ENCODE data around the gene TRABD2B.

TRABD2B gene

DNA sequence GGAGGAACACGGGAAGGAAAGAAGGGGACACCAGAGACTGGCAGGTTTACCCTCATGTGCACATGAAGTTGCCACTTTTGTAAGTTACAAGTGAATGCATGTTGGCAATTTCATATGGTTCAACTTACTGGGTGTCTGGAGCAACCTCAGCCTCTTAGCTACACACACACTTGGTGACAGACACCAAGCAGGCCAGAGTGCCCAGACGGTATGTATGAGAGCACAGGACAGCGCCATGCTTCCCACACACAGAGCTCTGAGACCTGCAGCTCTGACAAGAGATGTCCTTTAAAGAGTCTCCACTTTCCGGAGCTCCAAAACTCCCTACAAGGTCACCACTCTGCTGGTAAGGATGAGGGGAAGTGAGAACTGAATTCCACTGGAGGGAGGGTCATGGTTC is 1.9 kb upstream of the TRABD2B start:
- Histone ChIP-seq H3K4me3 (replicated peaks; ENCODE audit: low read depth, low read length) (no peak overlapping the region), H3K36me3 (ENCODE audit: control insufficient read depth, insufficient read depth, low read length) (no peaks in the 10 kb centered on the region), H3K27me3 (replicated peaks; ENCODE audit: control insufficient read depth, insufficient read depth, low read length) (peaks cover 5% of the 10 kb centered on the region)
- TF ChIP-seq, protein P1, sequence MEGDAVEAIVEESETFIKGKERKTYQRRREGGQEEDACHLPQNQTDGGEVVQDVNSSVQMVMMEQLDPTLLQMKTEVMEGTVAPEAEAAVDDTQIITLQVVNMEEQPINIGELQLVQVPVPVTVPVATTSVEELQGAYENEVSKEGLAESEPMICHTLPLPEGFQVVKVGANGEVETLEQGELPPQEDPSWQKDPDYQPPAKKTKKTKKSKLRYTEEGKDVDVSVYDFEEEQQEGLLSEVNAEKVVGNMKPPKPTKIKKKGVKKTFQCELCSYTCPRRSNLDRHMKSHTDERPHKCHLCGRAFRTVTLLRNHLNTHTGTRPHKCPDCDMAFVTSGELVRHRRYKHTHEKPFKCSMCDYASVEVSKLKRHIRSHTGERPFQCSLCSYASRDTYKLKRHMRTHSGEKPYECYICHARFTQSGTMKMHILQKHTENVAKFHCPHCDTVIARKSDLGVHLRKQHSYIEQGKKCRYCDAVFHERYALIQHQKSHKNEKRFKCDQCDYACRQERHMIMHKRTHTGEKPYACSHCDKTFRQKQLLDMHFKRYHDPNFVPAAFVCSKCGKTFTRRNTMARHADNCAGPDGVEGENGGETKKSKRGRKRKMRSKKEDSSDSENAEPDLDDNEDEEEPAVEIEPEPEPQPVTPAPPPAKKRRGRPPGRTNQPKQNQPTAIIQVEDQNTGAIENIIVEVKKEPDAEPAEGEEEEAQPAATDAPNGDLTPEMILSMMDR (IDR thresholded peaks at IDR 0.05; ENCODE audit: insufficient read depth, low read length, poor library complexity, severe bottlenecking), result no peak
- no peak for DNase-seq (ENCODE audit: extremely low read depth, insufficient read length)

DNA sequence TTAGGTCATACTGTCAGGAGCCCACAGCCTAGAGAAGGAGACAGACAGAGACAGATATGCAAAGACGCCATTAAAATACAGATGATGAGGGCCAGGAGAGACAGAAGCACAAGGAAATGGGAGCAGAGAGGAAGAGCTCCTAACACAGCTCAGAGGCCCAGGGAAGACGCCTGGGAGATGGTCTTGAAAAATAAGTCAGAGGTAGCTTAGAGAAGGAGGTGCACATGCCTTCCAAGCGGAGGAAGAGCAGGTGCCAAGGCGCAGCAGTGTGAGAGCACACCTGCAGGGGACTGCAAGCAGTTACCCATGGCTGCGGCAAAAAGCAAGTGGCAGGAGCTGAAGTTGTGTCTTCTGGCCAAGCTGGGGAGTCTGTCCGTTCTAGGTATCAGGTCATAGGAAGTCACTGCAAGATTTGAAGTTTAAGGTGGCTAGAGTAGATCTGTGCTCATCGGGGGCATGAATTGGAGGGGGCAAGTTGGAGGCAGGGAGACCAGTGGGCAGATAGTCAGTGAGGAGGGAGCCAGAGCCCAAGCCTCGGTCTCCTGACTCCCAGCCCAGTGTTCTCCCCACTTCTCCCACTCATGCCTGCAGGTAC is 1.3 kb upstream of the TRABD2B start:
- H3K27me3 ChIP-seq (replicated peaks; ENCODE audit: control insufficient read depth, insufficient read depth, low read length), result peaks cover 5% of the 10 kb centered on the region
- no peaks in the 10 kb centered on the region for H3K36me3 ChIP-seq (ENCODE audit: control insufficient read depth, insufficient read depth, low read length)
- no peak for DNase-seq (ENCODE audit: extremely low read depth, insufficient read length)
- TF ChIP-seq, protein P1 (IDR thresholded peaks at IDR 0.05; ENCODE audit: insufficient read depth, low read length, poor library complexity, severe bottlenecking), result no peak
- no peak overlapping the region for H3K4me3 ChIP-seq (replicated peaks; ENCODE audit: low read depth, low read length)

DNA sequence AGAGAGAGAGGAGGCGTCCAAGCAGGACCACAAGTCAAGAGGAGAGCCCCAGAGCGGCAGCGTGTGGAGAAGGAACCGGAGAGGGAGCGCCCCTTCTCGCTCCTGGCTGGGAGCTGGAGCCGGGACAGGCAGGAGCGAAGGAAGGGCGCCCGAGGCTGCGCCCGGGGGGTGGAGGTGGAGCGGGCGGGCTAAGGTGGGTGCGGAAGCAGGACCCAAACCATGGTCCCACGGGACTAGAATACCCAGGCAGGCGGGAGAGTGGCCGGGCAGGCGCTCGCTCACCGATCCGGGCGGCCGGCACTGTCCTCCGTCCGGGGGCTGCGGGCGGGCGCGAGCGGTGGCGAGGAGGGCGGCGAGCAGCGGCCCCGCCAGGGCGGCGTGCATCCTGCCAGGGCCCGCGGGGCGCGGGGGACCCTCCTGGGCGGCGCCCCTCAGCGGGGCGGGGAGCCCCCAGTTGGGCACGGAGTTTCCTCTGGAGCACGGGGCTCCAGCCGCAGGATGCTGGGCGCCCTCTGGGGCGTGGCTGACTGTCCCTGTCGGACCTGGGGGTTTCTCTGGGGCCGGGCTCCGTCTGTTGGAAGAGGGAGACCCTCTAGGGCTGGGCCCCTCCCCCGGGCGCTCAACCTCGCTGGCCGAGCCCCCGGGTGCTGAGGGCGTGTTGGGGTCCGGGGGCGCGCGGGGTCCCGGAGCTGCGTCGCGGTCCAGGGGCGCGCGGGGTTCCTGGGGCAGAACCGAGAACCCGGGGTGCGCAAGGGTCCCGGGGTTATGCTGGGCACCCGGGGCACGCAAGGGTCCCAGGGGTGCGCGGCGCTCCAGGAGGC is 569 bp downstream of the TRABD2B start:
- DNase-seq (ENCODE audit: extremely low read depth, insufficient read length), result no peak
- TF ChIP-seq, protein P1 (IDR thresholded peaks at IDR 0.05; ENCODE audit: insufficient read depth, low read length, poor library complexity, severe bottlenecking), result no peak
- Histone ChIP-seq H3K4me3 (replicated peaks; ENCODE audit: low read depth, low read length) (no peak overlapping the region), H3K27me3 (replicated peaks; ENCODE audit: control insufficient read depth, insufficient read depth, low read length) (peaks cover 5% of the 10 kb centered on the region), H3K36me3 (ENCODE audit: control insufficient read depth, insufficient read depth, low read length) (no peaks in the 10 kb centered on the region)

DNA sequence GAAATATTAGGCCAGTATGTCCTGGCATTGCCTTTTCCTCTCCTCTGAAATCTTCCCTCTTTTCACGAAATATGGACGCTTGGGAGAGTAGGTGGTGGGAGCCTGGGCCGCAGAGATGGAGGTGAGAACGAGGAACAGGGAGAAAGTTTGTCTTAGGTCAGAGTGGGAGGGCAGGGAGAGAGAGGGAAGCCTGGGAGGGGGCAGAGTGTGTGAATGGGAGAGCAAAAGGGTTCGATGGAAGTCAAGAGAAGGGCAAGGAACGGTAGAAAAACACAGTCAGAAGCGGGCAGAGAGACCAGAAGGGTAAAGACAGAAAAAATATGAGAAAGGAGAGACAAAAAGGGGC is 1.2 kb downstream of the TRABD2B start:
- no peak overlapping the region for H3K4me3 ChIP-seq (replicated peaks; ENCODE audit: low read depth, low read length)
- no peak for DNase-seq (ENCODE audit: extremely low read depth, insufficient read length)
- TF ChIP-seq, protein P1 (IDR thresholded peaks at IDR 0.05; ENCODE audit: insufficient read depth, low read length, poor library complexity, severe bottlenecking), result no peak
- H3K27me3 ChIP-seq (replicated peaks; ENCODE audit: control insufficient read depth, insufficient read depth, low read length), result peaks cover 5% of the 10 kb centered on the region
- no peaks in the 10 kb centered on the region for H3K36me3 ChIP-seq (ENCODE audit: control insufficient read depth, insufficient read depth, low read length)

DNA sequence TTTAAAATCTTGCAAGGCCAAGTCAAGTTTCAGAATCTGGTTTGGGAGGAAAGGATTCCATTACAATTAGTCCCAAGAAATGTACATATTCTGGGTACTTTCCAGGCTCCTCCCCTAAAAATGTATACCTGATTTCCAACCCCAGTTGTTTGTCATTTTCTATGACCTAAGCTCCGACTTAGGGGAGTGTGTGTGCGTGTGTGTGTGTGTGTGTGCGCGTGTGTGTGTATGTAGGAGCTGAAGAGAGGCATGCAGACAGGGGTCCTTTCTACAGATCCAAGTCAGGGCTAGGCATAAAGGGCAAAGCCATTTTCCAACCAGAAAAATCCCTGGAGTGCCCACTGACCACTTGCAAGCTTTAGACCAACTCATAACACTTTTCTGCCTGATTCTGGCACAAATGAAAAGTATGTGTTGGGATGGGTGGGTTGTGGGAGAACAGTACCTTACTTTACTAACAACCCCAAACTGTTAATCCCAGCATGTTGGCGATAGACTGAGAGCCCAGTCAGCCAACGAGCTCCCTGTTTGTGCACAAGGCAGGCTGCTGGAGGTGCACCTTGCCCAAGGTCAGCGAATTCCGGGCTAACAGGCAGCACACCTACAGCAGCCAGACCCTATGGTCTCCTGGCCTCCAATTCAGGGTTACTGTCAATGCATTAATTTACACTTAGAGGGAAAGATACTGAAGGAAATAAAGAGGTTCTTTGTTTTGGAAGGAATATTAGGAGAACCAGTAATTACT is 1.7 kb downstream of the TRABD2B start:
- H3K27me3 ChIP-seq (replicated peaks; ENCODE audit: control insufficient read depth, insufficient read depth, low read length), result peaks cover 5% of the 10 kb centered on the region
- H3K36me3 ChIP-seq (ENCODE audit: control insufficient read depth, insufficient read depth, low read length), result no peaks in the 10 kb centered on the region
- no peak for DNase-seq (ENCODE audit: extremely low read depth, insufficient read length)
- TF ChIP-seq, protein P1 (IDR thresholded peaks at IDR 0.05; ENCODE audit: insufficient read depth, low read length, poor library complexity, severe bottlenecking), result no peak
- H3K4me3 ChIP-seq (replicated peaks; ENCODE audit: low read depth, low read length), result no peak overlapping the region
